IPS-15b (cell line): ENCODE results near the gene HOMER3.

Experiments
- H3K27me3 ChIP-seq: one replicate; pipeline ENCODE4 v1.6.1; 2013; ENCODE audit warnings: low read length; ENCODE audit not compliant: control insufficient read depth, insufficient read depth
- H3K36me3 ChIP-seq: one replicate; pipeline ENCODE4 v1.6.1; 2013; ENCODE audit warnings: low read length; ENCODE audit not compliant: control insufficient read depth, insufficient read depth
- H3K4me1 ChIP-seq: one replicate; pipeline ENCODE4 v1.6.1; 2013; ENCODE audit warnings: mild to moderate bottlenecking, low read length; ENCODE audit not compliant: control insufficient read depth, insufficient read depth
- H3K4me3 ChIP-seq: one replicate; pipeline ENCODE4 v1.5.1; 2013; ENCODE audit warnings: low read depth, low read length
- H3K9ac ChIP-seq: one replicate; pipeline ENCODE4 v1.6.1; 2013; ENCODE audit warnings: low read depth, mild to moderate bottlenecking, low read length
- H3K9me3 ChIP-seq: one replicate; pipeline ENCODE4 v1.6.1; 2013; ENCODE audit warnings: mild to moderate bottlenecking, low read length; ENCODE audit not compliant: control insufficient read depth, insufficient read depth

The HOMER3 gene

GRCh38 chr19:18940769-18941627 lies at the start of gene HOMER3:
HOMER3 (minus strand) TSS chr19:18941217; CDS start chr19:18938982, 2,235 bp downstream.
- Histone ChIP-seq H3K4me3 (peak within 1 kb of the TSS; percentile 75), H3K9ac (peak within 1 kb of the TSS; percentile 60), H3K36me3 (peaks cover 6% of the 10 kb centered on the region), H3K9me3 (no peaks in the 10 kb centered on the region), H3K4me1 (no peaks in the 10 kb centered on the region), H3K27me3 (peaks cover 4% of the 10 kb centered on the region)

GRCh38 chr19:18990128-18990708 lies 49.2 kb upstream of the HOMER3 start:
- Histone ChIP-seq H3K9ac (no peak overlapping the region), H3K27me3 (no peaks in the 10 kb centered on the region), H3K4me1 (peaks cover 4% of the 10 kb centered on the region), H3K9me3 (no peaks in the 10 kb centered on the region), H3K4me3 (no peak overlapping the region), H3K36me3 (peaks cover 32% of the 10 kb centered on the region)

DNA sequence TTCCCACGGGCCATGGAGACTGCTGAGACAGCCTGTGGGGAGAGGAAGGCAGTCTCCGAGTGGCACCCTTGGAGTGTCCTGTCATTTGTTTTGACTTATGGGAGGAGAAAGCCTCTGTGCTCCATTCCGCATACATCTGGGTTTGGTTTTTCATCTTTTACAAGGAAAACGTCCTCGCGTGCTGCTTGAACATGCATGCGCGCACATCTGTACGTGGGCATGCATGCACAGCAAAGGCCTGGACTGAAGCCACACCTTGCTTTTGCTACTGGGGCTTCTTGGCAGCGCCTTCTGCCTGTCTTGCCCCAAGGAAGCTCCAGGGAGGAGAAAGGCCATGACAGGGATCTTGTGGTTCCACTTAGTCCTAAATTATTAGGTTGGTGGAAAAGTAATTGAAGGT lies 48.3 kb upstream of the HOMER3 start:
- H3K9ac ChIP-seq: no peak overlapping the region
- H3K4me3 ChIP-seq: no peak overlapping the region
- peaks cover 24% of the 10 kb centered on the region for H3K36me3 ChIP-seq
- H3K4me1 ChIP-seq: peaks cover 4% of the 10 kb centered on the region
- H3K9me3 ChIP-seq: no peaks in the 10 kb centered on the region
- H3K27me3 ChIP-seq: no peaks in the 10 kb centered on the region

DNA sequence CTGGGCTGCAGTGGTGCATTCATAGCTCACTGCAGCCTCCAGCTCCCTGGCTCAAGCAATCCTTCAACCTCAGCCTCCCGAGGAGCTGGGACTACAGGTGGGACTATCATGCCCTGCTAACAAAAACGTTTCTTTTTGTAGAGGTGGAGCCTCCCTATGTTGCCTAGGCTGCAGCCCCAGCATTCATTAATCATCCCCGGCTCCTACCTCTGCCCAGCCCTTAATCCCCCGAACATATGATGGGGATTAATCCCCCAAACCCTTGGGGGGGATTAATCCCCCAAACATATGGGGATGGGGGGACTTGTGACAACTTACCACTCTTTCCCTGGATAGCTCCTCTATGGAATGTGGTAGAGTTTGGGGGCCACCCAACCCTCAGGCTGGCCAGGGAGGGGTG lies 46.4 kb upstream of the HOMER3 start:
- Histone ChIP-seq H3K4me1 (peaks cover 4% of the 10 kb centered on the region), H3K9ac (no peak overlapping the region), H3K9me3 (no peaks in the 10 kb centered on the region), H3K27me3 (no peaks in the 10 kb centered on the region), H3K4me3 (no peak overlapping the region), H3K36me3 (peaks cover 10% of the 10 kb centered on the region)

DNA sequence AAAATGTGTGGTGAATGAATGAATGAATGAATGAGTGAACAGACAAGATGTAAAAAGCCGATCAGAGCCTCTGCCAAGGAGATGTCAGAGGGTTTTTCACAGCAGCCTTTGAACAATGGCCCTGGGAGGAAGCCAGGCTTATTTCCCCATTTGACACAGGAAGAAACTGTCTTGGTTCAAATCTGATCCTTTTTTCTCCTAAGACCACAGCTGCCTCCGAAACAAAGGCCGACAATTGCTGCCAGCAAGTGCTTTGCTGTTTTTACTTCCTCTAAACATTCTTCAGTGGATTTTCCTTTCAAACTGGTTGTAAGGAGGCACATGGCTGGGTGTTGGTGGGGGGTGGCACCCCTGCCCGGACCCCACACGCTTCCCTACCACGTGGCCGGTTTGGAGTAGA lies 44.2 kb upstream of the HOMER3 start:
- Histone ChIP-seq H3K9me3 (no peaks in the 10 kb centered on the region), H3K9ac (no peak overlapping the region), H3K36me3 (peaks cover under 1% of the 10 kb centered on the region), H3K4me3 (no peak overlapping the region), H3K4me1 (peaks cover 4% of the 10 kb centered on the region), H3K27me3 (no peaks in the 10 kb centered on the region)

GRCh38 chr19:18984251-18984650 lies 43.2 kb upstream of the HOMER3 start:
- Histone ChIP-seq H3K27me3 (no peaks in the 10 kb centered on the region), H3K4me1 (peaks cover 4% of the 10 kb centered on the region), H3K36me3 (no peaks in the 10 kb centered on the region), H3K9me3 (no peaks in the 10 kb centered on the region), H3K4me3 (no peak overlapping the region), H3K9ac (no peak overlapping the region)

DNA sequence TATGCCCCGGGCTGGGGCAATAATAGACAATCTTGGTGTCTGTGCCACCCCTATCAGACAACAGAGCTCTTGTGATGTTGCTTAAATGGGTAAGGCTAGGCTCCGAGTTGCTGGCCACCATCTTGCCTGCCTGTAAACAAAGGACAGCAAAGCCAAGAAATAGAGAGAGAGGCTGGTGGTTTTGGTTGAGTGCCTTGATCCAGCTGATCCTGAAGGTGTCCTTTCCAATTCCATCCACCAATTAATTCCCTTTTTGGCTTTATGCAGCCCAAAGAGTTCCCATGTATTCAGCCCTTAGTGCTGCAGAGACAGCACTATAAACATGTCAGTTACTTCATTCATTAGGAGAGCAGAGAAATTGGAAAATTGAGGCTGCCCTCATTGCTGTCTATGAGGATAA lies 41.7 kb upstream of the HOMER3 start:
- Histone ChIP-seq H3K4me1 (peaks cover 4% of the 10 kb centered on the region), H3K4me3 (no peak overlapping the region), H3K9ac (no peak overlapping the region), H3K36me3 (no peaks in the 10 kb centered on the region), H3K9me3 (no peaks in the 10 kb centered on the region), H3K27me3 (no peaks in the 10 kb centered on the region)

DNA sequence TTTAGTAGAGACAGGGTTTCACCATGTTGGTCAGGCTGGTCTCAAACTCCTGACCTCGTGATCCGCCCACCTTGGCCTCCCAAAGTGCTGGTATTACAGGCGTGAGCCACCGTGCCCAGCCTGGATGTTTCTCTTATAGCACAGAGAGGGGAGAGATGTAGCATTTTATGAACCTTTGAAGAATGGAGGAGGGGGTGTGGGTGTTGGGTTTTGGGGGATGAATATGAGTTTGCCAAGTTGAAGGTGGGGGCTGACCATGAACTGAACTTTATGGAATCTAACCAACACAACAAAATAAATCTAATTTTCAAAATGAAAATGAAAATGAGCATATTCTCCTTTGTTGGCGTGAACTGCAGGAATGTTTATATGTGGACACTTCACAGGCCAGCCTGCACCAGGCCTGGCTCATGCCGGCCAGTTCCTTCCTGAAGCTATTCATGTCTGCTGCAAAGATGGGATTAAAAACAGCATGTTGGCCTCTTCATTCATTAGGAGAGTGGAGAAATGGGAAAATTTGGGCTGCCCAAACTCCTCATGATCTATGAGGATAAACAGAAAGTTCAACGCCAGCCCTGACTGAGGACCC lies 39.5 kb upstream of the HOMER3 start:
- H3K9ac ChIP-seq: no peak overlapping the region
- no peaks in the 10 kb centered on the region for H3K9me3 ChIP-seq
- H3K36me3 ChIP-seq: no peaks in the 10 kb centered on the region
- no peaks in the 10 kb centered on the region for H3K27me3 ChIP-seq
- H3K4me3 ChIP-seq: no peak overlapping the region
- H3K4me1 ChIP-seq: peaks cover 2% of the 10 kb centered on the region

DNA sequence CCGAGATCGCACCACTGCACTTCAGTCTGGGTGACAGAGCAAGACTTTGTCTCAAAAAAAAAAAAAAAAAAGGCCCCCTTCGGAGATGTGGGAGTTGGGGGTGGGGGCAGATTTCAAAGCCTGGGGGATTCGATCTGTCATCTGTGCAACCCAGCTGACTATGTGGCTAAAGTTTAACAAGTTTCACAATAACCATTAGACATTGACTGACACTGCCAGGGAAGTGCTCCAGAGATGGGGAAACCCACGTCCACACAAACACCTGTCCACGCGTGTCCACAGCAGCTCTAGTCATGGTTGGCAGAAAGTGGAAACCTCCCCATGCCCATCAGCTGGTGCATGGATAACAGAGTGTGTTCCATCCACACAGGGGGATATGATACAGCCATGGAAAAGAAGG lies 37.6 kb upstream of the HOMER3 start:
- Histone ChIP-seq H3K4me1 (no peaks in the 10 kb centered on the region), H3K9me3 (no peaks in the 10 kb centered on the region), H3K36me3 (no peaks in the 10 kb centered on the region), H3K4me3 (no peak overlapping the region), H3K9ac (no peak overlapping the region), H3K27me3 (no peaks in the 10 kb centered on the region)

- Histone ChIP-seq H3K36me3 (no peaks in the 10 kb centered on the region), H3K4me1 (no peaks in the 10 kb centered on the region), H3K9me3 (no peaks in the 10 kb centered on the region), H3K27me3 (no peaks in the 10 kb centered on the region), H3K4me3 (no peak overlapping the region), H3K9ac (no peak overlapping the region)
Measured at GRCh38 chr19:18975869-18976268, 34.9 kb upstream of the HOMER3 start.

- Histone ChIP-seq H3K4me3 (no peak overlapping the region), H3K9me3 (no peaks in the 10 kb centered on the region), H3K9ac (no peak overlapping the region), H3K4me1 (no peaks in the 10 kb centered on the region), H3K36me3 (no peaks in the 10 kb centered on the region), H3K27me3 (no peaks in the 10 kb centered on the region)
Measured at GRCh38 chr19:18975011-18975410, 34.0 kb upstream of the HOMER3 start.

DNA sequence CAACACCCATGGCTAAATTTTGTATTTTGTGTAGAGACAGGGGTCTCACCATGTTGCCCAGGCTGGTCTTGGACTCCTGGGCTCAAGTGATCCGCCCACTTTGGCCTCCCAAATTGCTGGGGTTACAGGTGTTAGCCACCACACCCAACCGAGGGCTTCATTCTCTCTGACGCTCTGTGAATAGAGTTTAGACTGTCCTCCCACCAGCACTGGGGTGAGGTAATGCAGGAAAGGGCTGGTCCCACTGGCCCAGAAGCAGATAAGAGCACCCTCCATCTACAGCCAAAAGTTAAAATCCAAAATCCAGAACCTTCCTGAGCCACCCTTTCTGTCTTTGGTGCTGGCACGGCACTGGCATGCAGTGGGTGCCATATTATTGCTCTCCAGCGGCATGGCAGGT lies 31.8 kb upstream of the HOMER3 start:
- Histone ChIP-seq H3K4me3 (no peak overlapping the region), H3K9me3 (no peaks in the 10 kb centered on the region), H3K27me3 (no peaks in the 10 kb centered on the region), H3K36me3 (no peaks in the 10 kb centered on the region), H3K9ac (no peak overlapping the region), H3K4me1 (no peaks in the 10 kb centered on the region)
